GM18907 (cell line): ENCODE results near the gene MAP4K2.
"Not testable (repeated sequence)": the region's sequence is repeated elsewhere in the genome, so short reads cannot be mapped to it uniquely, and the experiment has no call there.

Experiments used
- ATAC-seq: cut with Tn5 transposase; IDR thresholded peaks from one replicate; pipeline ENCODE4 v1.9.1; 2021; ENCODE audit warnings: mild to moderate bottlenecking, moderate library complexity; ENCODE audit not compliant: unreplicated experiment

MAP4K2 gene

DNA sequence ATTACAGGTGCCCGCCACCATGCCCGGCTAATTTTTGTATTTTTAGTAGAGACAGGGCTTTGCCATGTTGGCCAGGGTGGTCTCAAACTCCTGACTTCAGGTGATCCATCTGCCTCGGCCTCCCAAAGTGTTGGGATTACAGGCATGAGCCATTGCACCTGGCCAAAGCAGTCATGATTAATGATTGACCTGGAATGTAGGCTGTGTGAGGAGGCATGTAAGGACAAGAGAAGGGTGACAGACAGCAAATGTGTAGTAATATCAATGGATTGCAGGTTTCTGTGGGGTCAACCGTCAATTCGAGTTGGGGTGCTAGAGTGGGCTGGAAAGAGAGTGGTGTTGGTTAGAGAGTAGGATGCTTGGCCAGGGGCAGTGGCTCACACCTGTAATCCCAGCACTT, 12.4 kb upstream of the MAP4K2 start:
- not testable (repeated sequence) for ATAC-seq

DNA sequence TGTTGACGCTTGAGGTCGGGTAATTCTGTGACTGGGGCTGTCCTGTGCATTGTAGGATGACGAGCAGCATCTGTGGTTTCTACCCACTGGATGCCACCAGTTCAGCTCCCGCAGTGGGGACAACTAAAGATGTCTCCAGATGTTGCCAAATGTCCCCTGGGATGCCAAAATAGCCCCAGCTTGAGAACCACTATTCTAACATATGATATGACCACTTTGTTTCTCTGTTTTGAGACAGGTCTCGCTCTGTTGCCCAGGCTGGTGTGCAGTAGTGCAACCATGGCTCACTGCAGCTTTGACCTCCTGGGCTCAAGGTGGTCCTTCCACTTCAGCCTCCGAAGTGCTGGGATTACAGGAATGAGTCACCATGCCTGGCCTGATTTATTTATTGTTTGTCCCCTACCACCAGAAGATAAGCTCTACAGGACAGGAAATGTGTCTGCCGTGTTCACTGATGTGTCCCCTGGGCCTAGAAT, 11.7 kb upstream of the MAP4K2 start:
- ATAC-seq: peak; percentile 67

DNA sequence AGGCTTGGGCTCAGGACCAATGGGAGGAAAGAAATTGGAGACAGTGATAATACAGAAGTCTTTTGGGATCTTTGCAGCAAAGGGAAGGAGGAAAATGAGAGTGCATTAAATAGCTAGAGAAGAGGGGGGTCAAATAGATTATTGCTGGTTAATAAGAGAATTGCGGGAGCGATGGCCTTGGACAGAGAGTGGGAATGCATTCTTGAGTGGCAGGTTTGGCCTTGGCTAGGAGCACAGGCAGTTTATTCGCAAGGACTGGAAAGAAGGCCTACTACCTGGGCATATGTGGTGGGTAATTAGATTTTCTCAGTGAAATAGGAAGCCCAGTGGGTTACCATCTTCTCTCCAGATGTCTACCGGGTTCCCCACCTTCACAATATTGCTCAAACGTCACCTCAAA, 10.8 kb upstream of the MAP4K2 start:
- no peak for ATAC-seq

DNA sequence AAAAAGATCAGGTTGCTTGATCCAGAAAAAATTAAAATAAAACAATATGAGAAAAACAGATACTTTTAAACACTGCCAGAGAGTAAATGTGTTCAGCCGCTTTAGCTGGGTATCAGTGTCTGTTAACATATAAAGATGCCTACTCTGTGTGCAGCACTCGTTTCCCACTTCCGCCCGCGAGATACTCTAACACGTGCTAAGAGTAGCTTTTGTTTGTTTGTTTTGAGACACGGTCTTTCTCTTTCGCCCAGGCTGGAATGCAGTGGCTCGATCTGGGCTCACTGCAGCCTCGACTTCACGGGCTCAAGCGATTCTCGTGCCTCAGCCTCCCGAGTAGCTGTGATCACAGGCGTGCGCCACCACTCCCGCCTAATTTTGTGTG, 7.9 kb upstream of the MAP4K2 start:
- peak; percentile 27 for ATAC-seq

DNA sequence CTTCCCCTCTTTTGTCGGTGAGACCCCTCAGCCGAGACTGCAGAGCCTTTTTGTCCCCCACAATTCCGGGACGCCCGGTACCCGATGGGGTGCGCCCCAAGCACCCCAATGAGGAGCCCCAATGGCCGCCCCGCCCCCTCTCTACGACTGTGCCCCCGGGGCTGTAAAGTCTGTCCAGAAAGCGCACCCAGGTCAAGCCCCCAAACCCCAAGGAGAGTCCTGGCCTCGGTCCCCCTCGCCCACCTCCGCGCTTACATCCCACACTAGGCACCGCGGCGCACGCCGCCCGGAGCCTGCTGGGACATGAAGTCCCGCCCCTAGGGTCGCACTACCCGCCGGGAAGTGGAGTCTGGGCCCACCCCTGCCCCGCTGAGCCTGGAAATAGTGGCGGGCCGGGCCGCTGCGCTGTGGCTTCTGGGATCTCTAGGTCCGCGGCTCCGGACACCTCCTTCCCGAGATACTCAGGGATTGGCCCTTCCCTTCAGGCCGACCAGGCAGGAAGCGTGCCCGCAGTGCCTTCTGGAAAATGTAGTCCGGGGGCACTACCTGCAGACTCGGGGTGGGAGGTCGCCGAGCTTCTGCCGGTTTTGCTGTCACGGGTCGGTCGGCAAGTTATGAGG, 7.4 kb upstream of the MAP4K2 start, which contains the start of gene MEN1:
Gene MEN1 (minus strand): TSS at position 281 of the 620 bp plus-strand sequence. CDS start 442 bp downstream, outside the sequence.
- ATAC-seq: peak; percentile 56

DNA sequence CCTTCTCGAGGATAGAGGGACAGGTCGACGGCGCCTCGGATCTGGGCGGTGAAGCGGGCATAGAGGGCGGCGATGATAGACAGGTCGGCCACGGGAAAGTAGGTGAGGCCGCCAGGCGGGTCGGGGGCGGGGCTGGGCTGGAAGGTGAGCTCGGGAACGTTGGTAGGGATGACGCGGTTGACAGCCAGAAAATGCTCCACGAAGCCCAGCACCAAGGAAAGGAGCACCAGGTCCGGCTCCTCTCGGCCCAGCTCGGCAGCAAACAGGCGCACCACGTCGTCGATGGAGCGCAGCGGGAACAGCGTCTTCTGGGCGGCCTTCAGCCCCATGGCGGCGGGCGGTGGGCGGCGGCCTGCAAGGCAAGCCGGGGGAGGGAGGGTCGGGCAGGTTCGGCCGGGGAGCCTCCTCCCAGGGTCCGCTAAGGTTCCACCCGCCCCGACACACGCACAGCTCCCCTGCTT, 6.8 kb upstream of the MAP4K2 start:
- no peak for ATAC-seq

DNA sequence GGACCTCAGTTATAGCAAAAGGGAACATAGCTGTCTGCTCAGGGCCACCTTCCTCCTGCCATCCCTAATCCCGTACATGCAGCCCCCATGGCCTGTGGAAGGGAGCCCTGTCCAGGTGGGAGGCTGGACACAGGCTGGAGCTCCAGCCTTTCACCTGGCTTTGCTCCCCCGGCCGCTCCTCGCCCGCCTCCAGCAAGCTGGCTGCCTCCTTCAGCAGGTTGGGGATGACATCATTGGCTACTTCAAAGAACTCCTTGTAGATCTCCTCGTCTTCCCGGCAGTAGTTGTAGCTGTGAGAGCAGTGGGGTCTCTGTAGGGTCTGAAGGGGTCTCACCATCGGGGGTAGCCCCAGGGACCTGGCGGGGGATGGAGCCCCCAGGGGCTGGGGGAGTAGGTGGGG, 2.5 kb upstream of the MAP4K2 start:
- no peak for ATAC-seq

DNA sequence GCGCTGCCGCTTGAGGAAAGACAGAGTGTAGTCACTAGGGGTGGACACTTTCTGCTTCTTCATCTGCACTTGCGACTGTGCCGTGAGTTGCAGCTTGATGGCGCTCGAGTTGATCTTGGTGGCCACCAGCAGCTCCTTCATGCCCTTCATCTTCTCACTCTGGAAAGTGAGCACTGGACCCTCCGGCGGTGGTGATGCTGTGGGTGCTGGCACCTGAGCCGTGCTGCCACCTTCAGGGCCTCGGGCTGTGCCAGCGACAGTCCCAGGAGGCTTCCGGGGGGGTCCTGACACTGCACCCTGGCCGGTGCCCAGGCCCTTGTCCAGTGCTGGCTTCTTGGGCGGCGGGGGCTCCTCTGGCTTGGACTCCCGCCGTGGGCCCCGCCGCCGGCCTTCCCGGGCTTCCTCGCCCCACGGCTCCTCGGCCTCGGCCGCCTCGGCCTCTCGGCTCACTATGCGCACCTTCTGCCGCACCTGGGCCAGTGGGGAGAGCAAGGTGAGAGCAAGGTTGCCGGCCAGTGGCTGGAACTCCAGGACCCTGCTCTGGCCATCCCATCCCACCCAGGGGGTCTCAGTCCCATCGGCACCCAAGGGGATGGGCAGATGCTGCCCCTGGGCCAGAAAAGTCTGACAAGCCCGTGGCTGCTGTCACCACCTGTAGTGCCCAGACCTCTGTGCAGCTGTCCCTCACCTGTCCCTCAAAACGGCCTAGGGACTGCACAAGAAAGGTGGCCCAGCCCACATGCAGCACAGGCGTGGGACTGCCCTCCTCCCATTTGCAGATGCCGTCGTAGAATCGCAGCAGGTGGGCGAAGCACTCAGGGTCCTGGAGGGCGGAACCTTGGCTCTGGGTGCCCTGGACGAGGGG, 1.6 kb upstream of the MAP4K2 start:
- ATAC-seq: no peak

DNA sequence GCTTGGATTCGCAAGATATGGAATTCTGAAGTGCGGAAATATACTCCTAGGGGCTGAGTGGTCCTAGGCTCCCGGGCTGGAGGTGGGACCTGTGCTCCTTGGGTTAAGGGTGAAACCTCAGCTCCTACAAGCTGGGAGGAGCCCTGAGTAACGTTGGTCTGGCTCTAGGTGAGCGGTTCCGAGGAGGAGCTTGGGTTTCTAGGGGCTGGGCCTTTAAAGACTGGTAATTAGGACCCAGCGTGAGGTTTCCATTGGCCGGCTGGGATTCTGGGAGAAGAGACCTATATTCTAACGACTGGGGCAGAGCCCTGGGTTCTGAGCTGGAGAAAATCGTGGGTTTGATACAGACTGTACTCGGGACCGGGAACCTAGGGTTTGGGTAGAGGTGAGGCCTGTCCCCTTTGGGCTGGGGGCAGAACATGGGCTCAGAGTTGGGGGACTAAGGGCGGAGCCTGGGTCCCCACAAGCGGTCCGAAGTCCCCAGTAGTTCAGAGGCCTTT, 882 bp upstream of the MAP4K2 start:
- ATAC-seq: no peak

DNA sequence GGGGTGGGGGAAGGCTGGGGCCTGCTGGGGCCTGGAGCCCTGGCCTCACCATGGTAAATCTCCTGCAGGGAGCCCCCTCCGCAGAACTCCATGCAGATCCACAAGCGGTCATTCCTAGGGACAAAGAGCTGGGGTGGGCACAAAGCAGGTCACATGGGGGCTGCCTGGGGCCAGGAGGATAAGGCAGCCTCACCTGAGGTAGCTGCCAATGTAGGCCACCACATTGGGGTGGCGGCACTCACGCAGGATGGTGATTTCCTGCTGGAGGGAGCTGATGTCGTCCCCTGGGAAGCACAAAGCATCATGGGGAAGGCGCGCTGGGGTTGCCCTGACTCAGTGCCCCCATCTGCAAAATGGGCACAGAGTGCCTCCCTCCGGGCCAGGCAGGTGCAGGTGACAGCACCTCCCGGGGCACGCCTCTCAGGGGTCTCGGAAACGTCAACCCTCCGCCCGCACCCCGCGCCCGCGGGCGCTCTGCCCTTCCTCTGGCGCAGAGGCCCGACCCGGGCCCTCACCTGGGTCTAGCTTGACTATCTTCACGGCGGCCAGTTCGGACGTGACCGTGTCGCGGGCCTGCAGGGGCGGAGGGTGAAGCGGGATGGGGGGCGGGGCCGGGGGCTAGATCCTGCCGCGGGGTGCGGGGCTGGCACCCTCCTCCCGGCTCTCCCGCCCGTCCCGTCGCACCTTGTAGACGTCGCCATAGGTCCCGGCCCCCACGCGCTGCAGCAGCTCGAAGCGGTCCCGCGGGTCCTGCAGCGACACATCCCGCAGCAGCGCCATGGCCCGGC, 450 bp downstream of the MAP4K2 start:
- ATAC-seq: peak; percentile 18

DNA sequence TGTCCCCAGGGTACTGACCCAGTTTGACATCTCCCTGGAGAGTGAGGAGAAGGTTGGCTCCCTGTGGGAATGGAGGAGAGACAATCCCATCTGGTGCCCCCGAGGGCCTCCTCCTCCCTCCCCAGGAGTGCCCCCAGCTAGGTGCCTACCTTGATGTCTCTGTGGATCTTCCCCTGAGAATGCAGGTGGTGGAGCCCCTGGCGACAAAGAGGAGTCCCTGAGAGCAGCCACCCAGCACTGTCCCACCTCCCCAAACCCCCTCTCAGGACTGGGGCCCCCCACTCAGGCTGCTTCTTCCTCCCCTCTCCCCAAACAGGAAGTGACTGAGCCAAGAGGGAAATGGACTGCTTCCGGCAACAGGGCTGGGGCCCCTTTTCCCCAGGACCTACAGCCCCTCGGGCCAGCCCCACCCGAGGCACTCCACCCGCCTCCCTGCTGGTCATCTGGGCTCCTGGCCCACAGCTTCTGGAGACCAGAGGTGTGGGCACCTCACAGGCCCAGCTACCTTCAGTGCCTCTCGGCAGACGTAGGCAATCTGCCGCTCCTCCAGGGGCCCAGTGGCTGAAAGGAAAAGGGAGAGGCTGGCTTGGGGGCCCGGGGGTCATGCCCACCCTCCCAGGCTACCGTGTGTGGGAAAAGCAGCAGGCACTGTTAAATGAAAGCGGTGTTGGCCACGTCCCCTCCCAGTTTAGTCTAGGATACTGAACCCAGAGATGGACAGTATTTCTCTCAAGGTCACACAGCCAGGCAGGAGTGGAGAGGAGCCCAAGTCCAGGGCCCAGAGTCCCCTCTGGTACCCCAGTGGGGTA, 1.2 kb downstream of the MAP4K2 start:
- no peak for ATAC-seq

DNA sequence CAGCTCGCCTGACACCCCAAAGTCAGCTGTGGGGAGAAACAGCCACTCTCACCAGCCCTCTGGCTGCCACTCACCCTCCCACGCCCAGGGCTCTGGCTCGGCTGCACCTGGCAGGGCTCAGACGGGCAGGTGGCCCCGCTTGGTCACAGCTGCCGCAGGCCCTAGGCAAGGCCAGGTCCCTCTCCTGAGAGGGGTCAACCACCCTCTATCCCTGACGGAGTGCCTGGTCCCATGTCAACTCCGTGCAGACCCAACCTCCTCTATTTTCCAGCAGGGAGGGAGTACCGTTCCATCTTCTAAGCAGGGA, 1.9 kb downstream of the MAP4K2 start:
- ATAC-seq: no peak

DNA sequence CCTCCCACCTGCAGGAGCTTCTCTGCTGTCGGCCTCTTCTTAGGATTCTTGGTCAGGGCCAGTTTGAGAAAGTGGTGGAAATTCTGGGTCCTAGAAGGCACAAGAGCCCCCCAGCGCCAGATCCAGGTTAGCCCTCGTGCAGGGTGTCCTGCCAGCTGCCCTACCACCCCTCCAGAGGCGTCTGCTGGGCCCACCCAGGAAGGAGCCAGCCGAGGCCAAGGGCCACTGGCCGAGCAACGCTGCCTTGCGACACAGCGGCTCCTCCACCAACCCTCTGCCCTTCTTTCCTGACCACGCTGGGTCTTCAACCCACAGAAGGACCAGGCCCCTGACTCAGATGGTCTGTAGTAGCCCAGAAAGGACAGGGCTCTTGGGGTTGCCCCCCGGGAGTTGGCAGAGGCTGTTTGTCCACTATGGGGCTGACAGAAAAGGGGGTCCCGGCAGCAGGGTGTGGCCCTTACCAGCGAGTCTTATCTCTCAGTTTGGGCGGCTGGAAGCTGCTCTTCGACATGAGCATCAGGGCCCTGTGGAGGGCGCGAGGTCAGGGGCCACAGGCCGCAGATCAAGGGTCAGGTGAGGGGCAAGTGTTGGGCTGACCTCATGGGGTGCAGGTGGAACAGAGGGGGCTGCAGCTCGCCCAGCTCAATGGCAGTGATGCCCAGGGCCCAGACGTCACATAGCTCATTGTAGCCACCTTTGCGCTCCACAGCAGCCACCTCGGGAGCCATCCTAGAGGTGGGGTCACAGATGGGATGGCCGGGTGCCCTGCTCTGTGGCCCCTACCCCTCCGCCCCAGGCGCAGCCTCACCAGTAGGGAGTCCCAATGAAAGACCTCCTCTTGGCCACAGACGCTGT, 2.5 kb downstream of the MAP4K2 start:
- ATAC-seq: no peak

DNA sequence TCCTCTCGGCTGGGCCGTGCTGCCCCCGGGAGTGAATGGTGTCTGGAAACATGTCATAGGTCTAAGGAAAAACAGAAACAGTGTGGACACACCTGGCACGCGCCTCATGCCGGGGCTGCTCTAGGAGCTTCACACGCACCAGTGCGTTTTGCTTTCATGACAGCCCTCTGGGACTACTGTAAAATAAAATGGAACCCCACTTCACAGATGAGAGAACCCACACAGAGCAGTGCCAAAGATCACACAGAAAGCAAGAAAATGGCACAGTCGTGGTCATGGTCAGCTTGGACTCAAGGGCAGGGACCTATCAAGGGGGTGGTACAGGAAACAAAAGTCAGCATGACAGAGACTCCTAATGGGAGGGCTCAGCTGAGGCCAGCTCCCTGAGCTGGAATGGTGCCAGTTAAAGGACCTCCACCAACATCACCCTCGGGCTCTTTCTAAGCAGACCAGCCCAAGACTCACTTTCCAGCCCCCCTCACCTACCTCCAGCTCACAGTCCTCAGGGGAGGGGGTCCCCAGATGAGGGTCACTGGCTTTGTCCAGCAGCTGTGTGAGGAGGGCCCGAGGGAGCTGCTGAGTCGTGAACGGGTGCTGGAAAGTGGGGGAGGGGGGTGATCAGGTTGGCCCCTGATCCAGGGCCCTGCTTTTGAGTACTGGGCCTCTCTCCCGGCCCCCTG, 3.3 kb downstream of the MAP4K2 start:
- no peak for ATAC-seq

DNA sequence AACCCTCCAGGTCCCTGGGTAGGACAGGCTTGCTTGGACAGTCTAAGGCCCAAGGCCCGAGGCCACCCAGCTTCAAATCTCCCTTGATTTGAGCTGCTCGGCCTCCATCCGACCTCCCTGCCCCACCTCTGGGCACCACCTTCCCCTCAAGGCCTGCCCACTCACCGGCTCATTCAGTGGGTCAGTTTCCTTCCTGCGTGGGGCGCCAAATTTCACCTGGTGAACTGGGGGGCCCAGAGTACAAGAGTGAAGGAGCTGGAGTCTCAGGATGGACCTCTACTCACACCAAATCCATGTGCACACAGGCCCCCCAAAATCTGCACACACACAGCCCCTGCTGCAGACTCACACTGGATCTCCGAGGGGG, 3.8 kb downstream of the MAP4K2 start:
- no peak for ATAC-seq

DNA sequence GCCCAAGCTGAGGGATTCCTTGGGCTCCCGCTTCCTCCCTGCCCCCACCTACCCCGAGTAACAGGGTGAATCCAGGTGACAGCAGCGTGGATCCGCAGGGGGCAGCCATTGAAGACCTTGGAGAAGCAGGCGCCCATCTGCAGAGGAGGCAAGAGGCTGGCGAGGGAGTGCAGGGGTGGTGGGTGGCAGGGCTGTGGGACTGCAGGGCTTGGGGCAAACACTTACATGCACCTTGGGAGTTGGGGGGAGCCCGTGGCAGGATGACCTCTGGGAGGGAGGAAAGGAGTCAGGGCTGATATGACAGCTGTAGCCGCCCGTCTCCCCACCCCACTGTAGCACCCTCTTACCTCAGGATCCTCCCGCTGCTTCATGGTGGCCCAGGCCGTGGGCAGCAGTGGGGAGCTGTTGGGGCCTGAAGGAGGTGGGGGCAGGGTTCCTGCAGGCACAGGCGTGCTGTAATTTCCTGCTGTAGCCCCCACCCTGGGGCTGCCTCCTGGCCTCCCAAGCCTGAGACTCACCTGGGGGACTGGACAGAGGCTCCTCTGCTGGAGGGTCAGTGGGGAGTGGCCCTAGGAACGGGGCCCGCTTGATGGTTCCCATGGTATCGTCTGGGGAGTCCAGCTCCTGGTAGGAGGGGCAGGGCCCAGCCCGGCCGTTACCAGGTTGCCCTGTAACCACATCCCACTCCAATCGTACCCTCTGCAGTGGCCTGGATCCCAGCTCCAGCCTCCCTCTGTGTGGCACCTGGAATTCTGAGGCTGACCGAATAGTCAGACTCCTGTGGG, 6.1 kb downstream of the MAP4K2 start:
- ATAC-seq: no peak

DNA sequence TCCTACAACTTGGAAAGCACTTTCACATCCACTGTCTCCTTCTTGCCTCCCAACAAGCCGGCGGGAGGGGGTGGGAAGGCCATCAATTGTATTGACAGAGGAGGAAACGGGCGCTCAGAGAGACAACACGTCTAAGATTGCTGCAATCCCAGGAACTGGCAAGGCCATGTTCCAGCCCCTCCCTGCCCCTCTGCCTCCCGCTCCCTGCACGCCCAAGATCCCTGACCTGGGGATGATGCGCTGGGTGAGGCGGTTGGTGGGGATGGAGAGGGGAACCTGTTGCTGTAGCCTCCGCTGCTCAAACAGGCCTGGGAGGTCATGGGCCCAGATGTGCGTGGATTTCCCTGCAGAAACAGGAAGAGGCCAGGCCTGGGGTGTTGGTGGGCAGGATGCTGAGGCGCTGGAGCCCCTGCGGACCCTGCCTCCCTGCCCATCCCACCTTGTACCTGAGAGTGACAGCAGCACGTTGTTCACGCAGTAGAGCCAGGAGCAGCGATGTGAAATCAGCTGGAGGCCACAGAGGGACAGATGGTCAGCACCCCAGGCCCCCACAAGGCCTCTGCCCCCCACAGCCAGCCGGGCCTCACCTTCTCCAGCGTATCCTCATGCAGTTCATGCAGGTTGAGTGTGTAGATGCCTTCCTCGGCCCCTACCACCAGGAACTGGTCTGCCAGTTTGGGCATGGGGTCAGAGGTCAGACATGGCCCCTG, 6.8 kb downstream of the MAP4K2 start:
- no peak for ATAC-seq

DNA sequence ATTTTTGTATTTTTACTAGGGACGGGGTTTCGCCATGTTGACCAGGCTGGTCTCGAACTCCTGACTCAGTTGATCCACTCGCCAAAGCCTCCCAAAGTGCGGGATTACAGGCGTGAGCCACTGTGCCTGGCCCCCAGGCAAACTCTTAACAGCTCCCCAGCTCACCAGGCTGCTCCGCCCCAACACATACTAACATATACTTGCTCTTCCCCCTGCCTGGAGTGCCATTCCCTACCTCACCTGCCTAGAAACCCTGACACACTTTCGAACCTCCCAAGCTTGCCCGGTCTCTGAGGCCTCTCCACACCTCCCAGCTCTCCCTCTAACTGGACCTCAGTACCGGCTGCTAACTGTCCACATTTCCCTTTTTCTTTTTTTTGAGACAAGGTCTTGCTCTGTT, 8.5 kb downstream of the MAP4K2 start:
- no peak for ATAC-seq
